GM04503 (cell line): ENCODE measurements around the gene ESRRB.
A peak's percentile ranks its signal among the peaks of the same experiment; 100 is the strongest.

ENCODE experiments used
- DNase-seq: peaks from one replicate; pipeline ENCODE4 v3.0.0-alpha.2; 2012; ENCODE audit warnings: low read depth

ESRRB gene

GRCh38 chr14:76352639-76353281 lies 23.2 kb upstream of the ESRRB start:
- no peak for DNase-seq

DNA sequence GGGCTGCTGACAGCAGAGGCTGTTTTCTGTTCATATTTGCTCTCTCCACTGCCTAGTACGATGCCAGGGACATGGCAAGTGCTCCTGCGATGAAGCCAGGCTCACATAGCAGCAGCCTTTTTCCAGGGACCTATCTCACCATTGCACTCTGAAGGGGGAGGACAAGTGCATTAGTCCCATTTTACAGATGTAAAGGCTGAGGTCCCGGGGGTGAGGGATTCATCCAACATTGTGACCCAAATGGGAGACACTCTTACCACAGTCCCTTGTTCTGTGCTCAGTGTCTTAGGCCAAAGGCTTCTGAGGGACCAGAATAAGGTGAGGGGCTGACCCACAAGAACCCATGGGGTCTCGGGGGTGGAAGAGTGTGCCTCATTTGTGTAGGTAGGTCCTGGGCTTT lies 21.6 kb upstream of the ESRRB start:
- no peak for DNase-seq

DNA sequence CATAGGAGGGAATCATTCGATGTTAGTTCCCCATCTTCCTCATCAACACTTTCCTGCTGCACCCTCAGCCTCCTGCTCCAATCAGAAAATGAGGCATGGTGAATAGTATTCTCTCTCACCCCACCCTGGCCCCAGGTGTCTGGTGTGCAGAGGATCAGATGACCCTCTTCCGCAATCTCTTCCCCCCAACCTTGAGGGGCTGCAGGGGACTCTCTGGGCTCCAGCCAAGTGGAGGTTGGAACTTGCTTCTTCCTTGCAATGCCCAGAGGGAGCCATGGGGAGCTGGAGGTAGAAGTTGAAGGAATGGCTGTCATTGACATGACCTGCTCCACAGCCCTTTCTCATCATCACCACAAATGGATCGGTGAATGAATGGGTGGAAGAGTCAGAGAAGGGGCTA lies 20.2 kb upstream of the ESRRB start:
- no peak for DNase-seq

GRCh38 chr14:76371066-76371465 lies 4.9 kb upstream of the ESRRB start:
- no peak for DNase-seq

- no peak for DNase-seq
Measured at GRCh38 chr14:76373456-76373855, 2.5 kb upstream of the ESRRB start.

- no peak for DNase-seq
Measured at GRCh38 chr14:76375484-76375883, 453 bp upstream of the ESRRB start.

DNA sequence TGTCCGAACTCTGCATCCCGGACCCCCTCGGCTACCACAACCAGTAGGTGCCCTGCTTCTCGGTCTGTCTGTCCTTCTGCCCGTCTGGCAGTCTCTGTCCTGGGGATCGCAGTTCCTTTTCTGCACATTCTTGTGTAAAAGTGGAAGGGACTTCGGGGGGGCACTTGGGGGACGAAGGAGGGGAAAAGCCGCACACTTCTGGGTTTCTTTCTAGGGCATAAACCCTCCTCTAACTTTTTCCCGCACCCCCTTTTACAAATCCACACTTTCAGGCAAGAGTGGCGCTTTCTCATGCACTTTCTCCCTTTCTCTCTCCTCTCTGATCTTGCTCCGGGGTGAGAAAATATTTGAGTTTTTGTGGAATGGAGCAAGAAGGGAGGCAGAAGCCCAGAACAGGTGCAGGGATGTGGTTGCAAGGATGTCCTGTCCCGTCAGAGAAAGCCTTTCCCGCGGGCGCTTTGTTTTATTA lies 506 bp downstream of the ESRRB start:
- no peak for DNase-seq

GRCh38 chr14:76376878-76377734 lies 1.2 kb downstream of the ESRRB start:
- no peak for DNase-seq

DNA sequence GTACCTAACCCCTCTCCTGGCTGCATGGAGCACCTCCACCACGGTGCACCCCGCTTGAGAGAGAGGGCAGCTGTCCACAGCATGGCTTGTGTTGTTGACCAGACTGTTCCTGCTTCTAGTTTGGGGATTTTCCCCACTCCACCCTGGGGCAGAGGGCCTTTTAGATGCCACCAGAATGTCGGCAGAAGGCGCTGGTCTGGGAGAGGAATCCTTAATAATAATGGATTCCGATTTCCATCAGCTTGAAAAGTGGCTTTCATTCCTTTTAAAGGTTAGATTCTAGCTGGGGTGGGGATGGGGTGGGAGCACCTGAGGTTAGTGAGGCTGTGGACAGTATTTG lies 1.8 kb downstream of the ESRRB start:
- no peak for DNase-seq

GRCh38 chr14:76380991-76381390 lies 5.1 kb downstream of the ESRRB start:
- no peak for DNase-seq

DNA sequence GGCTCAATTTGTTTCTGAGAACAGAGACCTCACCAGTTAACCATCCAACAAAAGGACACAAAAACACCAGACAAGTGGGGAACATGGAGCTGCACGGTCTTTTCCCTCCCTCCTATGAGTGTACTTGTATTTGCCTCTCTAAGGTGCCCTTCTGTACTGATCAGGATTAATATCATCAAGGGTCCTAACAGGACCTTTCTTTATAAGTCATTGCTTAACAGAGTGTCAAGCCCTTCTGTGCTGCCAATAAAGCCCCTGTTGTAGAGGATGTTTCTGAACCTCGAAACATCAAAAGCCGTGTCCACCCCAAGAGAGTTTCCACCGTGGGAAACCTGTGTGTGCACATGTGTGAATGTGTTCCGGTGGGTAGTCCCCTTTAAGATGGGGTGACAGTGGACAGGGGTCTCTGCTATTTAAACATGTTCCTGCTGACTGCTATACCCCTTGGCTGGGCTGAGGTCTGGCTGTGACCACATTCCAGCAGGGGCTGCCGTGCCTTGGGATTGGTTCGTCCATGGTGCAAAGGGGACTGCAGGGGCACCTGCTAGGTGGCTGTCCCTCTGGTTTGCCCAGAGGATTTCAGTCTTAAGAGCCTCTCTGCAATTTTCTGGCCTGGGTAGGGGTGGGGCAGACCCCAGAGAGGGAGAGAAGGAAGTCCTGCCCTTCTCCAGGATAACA lies 6.0 kb downstream of the ESRRB start:
- DNase-seq: no peak

DNA sequence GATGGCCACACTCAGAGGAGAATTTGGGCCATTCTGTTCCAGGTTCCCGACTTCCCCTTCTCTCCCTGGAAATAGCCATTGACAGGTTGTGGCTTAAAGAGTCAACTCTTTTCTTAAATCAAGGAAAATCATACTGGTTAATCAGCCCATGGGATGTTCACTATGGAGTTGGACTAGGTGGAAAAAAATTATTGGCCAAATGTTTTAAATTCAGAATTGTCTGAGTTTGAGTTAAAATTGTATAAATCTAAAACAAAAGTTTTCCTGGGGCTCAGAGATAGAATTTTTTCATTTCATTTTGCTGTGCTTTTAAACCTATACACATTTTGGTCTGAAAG lies 6.5 kb downstream of the ESRRB start:
- no peak for DNase-seq

- no peak for DNase-seq
Measured at GRCh38 chr14:76385435-76385834, 9.5 kb downstream of the ESRRB start.

- peak; percentile 11 for DNase-seq
Measured at GRCh38 chr14:76386944-76387782, 11.2 kb downstream of the ESRRB start.

DNA sequence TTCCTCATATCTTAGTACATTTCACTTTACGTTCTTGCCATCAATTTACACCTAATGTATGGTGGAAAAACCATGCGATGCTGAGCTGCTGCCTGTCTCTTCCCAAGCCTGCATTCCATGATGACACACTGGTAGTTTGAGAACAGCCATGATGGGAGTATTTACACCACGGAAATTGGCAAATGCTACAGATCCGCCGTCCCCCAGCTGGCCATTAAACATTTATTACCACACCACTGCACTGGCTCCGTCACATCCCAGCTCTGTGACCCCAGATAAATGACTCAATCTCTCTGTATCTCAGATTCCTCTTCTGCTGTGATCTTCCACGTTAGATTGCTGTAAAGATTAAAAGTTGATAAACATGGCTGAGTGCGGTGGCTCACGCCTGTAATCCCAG lies 13.9 kb downstream of the ESRRB start:
- DNase-seq: no peak

- DNase-seq: no peak
Measured at GRCh38 chr14:76390621-76391020, 14.7 kb downstream of the ESRRB start.

GRCh38 chr14:76391981-76392690 lies 16.2 kb downstream of the ESRRB start:
- DNase-seq: no peak

GRCh38 chr14:76394569-76394968 lies 18.6 kb downstream of the ESRRB start:
- no peak for DNase-seq

- no peak for DNase-seq
Measured at GRCh38 chr14:76395161-76395560, 19.2 kb downstream of the ESRRB start.

GRCh38 chr14:76396714-76397187 lies 20.8 kb downstream of the ESRRB start:
- DNase-seq: no peak

GRCh38 chr14:76405627-76406026 lies 29.7 kb downstream of the ESRRB start:
- no peak for DNase-seq
